ENCODE data around the gene CNTN6. TPM values are rescaled to one million over a fixed set of nuclear protein-coding genes. Genes with fewer than 3 reads are reported as not detected.

Gene CNTN6
- total and polyA plus RNA-seq, 8 donors, result 0.05 TPM; not detected in 6

GRCh38 chr3:1197051-1197450, 104.2 kb downstream of the CNTN6 start:
- no peaks in the 10 kb centered on the region for H3K9me3 ChIP-seq
- TF ChIP-seq, protein P1, sequence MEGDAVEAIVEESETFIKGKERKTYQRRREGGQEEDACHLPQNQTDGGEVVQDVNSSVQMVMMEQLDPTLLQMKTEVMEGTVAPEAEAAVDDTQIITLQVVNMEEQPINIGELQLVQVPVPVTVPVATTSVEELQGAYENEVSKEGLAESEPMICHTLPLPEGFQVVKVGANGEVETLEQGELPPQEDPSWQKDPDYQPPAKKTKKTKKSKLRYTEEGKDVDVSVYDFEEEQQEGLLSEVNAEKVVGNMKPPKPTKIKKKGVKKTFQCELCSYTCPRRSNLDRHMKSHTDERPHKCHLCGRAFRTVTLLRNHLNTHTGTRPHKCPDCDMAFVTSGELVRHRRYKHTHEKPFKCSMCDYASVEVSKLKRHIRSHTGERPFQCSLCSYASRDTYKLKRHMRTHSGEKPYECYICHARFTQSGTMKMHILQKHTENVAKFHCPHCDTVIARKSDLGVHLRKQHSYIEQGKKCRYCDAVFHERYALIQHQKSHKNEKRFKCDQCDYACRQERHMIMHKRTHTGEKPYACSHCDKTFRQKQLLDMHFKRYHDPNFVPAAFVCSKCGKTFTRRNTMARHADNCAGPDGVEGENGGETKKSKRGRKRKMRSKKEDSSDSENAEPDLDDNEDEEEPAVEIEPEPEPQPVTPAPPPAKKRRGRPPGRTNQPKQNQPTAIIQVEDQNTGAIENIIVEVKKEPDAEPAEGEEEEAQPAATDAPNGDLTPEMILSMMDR (IDR thresholded peaks at IDR 0.05), result no peak
- H3K36me3 ChIP-seq, result no peaks in the 10 kb centered on the region
- intact Hi-C loops (cut with DNase I), result no loop called here
- FAIRE-seq (no peak), DNase-seq (no peak), ATAC-seq (no peak)
- H3K4me1 ChIP-seq, result no peaks in the 10 kb centered on the region
- H3K27ac ChIP-seq, result no peak overlapping the region
- no peak overlapping the region for H3K4me3 ChIP-seq
- H3K27me3 ChIP-seq, result no peaks in the 10 kb centered on the region
- WGBS, 2 donors, result 15 to 19% methylated on average over 2 of the region's 2 CpGs

GRCh38 chr3:1200371-1200770, 107.5 kb downstream of the CNTN6 start:
- H3K4me3 ChIP-seq, result no peak overlapping the region
- H3K27ac ChIP-seq, result no peak overlapping the region
- ATAC-seq (no peak), DNase-seq (no peak), FAIRE-seq (no peak)
- no peaks in the 10 kb centered on the region for H3K27me3 ChIP-seq
- H3K4me1 ChIP-seq, result no peaks in the 10 kb centered on the region
- no peaks in the 10 kb centered on the region for H3K9me3 ChIP-seq
- TF ChIP-seq, protein P1 (IDR thresholded peaks at IDR 0.05), result no peak
- intact Hi-C loops (cut with DNase I), result no loop called here
- WGBS, 2 donors, result 59 to 72% methylated on average over 1 of the region's 1 CpG
- no peaks in the 10 kb centered on the region for H3K36me3 ChIP-seq

DNA sequence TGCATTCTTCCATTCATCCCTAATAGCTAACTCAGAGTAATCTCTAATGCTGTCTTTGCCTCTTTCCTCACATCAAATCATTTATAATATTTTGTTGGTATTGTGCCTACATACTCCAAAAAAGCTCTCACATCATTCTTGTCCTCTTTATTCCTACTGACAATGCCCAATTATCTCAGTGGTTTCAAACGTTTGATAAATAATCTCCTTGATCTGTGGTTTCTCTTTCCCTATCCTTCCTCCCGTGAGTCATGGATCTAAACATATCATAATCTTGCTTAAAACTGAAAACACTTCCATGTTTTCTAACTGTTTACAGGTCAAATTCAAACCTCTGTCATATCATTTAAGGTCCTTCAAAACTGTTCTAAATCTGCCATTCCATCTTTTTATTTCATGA, 115.1 kb downstream of the CNTN6 start:
- H3K4me3 ChIP-seq, result no peak overlapping the region
- FAIRE-seq, result no peak
- TF ChIP-seq, protein P1 (IDR thresholded peaks at IDR 0.05), result no peak
- H3K9me3 ChIP-seq, result no peaks in the 10 kb centered on the region
- no peak overlapping the region for H3K27ac ChIP-seq
- no peak for ATAC-seq
- H3K27me3 ChIP-seq, result no peaks in the 10 kb centered on the region
- H3K36me3 ChIP-seq, result no peaks in the 10 kb centered on the region
- no peaks in the 10 kb centered on the region for H3K4me1 ChIP-seq
- intact Hi-C loops (cut with DNase I), result no loop called here
- DNase-seq, result no peak
- 21 to 43% methylated on average over 2 of the region's 2 CpGs for WGBS, 2 donors

GRCh38 chr3:1214933-1215332, 122.1 kb downstream of the CNTN6 start:
- Histone ChIP-seq H3K4me1 (no peaks in the 10 kb centered on the region), H3K9me3 (no peaks in the 10 kb centered on the region), H3K27me3 (no peaks in the 10 kb centered on the region), H3K4me3 (no peak overlapping the region), H3K36me3 (no peaks in the 10 kb centered on the region), H3K27ac (no peak overlapping the region)
- intact Hi-C loops (cut with DNase I), result no loop called here
- DNase-seq (no peak), FAIRE-seq (no peak), ATAC-seq (no peak)
- TF ChIP-seq, protein P1 (IDR thresholded peaks at IDR 0.05), result no peak
- WGBS, 2 donors, result 31 to 47% methylated on average over 3 of the region's 3 CpGs

DNA sequence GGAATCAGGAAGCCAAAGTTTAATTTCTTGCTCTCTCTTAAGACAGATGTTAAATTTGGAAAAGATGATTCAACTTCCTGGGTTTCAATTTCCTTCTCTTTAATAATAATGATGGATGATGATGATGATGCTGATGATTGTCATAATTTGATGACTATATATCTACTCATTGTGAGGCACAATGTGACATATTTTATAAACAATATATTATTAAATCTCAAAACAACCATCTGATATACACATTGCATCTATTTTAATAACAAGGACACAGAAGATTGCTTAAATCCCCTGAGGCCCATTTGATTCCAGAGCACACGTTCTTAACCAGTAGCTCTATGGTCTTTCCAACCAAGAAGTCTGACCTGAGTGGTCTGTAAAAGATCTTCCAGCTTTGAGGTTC, 124.0 kb downstream of the CNTN6 start:
- no peak overlapping the region for H3K4me3 ChIP-seq
- DNase-seq, result no peak
- no peak for FAIRE-seq
- no peak overlapping the region for H3K27ac ChIP-seq
- no peak for ATAC-seq
- 24 to 32% methylated on average over 1 of the region's 1 CpG for WGBS, 2 donors
- TF ChIP-seq, protein P1 (IDR thresholded peaks at IDR 0.05), result no peak
- no peaks in the 10 kb centered on the region for H3K9me3 ChIP-seq
- H3K36me3 ChIP-seq, result no peaks in the 10 kb centered on the region
- no peaks in the 10 kb centered on the region for H3K4me1 ChIP-seq
- intact Hi-C loops (cut with DNase I), result no loop called here
- H3K27me3 ChIP-seq, result no peaks in the 10 kb centered on the region
